Fibroblast of peridontal ligament (primary cell): ENCODE data around the gene SNUPN.
A peak's percentile ranks its signal among the peaks of the same experiment; 100 is the strongest.
"Not testable (repeated sequence)": the region's sequence is repeated elsewhere in the genome, so short reads cannot be mapped to it uniquely, and the experiment has no call there.

Experiments
- DNase-seq: peaks from one replicate; pipeline ENCODE4 v3.0.0-alpha.2; 2010; ENCODE audit errors: extremely low read depth

The SNUPN gene

DNA sequence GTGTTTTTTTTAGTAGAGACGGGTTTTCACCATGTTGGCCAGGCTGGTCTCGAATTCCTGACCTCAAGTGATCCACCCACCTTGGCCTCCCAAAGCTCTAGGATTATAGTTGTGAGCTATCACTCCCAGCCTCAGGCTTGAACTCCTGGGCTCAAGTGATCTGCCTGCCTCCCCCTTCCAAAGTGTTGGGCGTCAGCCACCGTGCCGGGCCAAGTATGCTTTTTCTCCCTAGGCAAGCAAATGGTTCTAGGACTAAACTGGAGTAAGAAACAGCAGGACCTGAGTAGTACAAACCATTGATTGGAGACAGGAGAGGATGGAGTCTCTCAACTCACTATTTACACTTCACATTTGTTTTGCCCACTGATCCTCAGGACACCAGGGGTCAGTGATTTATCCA, 41.8 kb downstream of the SNUPN start:
- no peak for DNase-seq

DNA sequence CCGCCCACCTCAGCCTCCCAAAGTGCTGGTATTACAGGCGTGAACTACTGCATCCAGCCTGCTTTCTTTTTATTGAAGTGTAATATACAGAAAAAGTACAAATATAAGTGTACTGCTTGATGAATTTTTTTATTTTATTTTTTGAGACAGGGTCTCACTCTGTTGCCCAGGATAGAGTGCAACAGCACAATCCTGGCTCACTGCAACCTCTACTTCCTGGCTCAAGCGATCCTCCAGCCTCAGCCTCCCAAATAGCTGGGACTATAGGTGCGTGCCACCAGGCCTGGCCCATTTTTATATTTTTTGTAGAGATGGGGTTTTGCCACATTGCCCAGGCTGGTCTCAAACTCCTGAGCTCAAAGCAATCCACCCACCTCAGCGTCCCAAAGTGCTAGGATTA, 42.6 kb downstream of the SNUPN start:
- not testable (repeated sequence) for DNase-seq

DNA sequence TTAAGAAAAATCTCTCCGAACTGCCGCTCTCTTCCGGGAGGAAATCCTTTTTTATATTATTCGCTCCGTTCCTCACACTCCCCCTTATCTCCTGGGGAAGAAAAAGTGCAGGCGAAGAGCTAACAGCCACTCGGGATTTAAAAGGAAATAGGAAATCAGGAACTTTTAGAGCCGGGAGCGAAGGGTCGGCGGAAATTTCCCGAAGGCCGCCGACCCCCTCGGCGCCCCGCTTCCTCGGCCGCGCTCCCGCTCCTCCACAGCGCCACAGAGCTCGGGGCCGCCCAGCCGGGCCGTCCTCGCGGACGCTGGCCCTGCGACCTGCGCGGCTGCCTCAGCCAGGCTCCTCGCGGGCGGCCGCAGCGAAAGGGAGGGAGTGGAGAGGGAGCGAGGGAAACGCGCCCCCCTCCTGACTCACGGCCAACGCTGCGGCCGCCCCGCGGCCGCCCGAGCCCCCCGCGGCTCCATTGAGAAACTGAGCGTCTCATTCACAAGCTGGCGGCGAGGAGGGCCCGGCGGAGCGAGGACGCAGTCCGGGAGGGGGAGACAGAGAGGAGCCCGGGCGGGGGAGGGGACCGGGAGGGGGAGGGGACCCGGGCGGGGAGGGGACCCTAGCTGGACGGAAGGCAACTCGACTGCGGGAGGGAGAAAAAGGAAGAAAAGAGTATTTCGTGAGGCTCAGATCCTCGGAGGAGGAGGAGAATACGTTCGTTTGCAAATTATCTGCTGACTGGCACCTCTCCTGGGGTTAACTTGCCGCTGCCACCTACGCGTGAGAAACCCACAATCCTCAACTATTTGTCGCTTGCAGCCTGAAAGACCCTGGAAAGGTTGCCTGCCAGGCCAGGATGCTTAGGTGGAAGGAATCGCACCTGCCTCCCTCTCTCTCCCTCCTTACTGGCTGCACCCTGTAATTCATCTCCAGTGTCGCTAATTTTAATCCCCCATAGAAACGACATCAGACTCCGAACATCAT, 46.3 kb downstream of the SNUPN start, which contains the start of gene PTPN9:
Gene PTPN9, minus strand, starts transcription at position 368 of the 973 bp plus-strand sequence. CDS start 539 bp downstream, outside the sequence.
- DNase-seq, result peak; percentile 74

DNA sequence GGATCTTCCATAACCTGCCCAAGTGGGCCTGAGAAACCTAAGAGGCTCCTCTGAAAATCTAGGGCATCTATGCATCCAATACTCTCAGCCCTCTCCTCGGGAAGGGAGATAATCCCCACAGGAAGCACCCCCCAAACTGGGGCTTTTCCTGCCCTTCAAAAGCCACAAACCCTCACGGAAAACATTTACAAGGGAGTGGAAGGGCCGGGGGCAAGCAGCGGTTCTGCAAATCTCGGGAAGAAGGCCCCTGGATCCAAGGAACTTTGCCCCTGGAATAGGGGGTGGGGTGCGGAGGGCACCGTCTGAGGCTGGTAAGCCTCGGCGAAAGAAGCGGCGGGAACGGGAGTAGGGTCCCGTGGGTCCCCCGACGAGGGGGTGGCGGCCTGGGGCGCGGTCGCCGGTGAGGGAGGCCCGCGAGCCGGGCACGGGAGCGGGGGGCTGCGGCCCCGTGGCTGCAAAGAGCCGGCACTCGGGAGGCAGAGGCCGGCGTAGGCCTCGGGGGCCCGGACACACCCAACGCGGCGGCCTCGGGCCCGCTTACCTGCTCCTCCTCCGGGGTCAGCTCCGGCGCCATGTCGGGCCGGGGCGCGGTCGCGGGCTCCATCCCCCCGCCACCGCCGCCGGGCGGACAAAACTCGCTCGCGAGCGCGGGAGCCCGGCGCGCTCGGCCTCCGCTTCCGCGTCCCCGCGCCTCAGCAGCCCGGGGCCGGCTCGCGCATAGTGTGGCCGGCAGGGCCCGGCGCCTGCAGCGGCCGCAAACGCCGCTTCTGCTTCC, 47.2 kb downstream of the SNUPN start:
- no peak for DNase-seq

- DNase-seq, result peak; percentile 28
These were observed 47.9 kb downstream of the SNUPN start for GRCh38 chr15:75577401-75578172.

- no peak for DNase-seq
These were observed 51.7 kb downstream of the SNUPN start for GRCh38 chr15:75573648-75574384.

DNA sequence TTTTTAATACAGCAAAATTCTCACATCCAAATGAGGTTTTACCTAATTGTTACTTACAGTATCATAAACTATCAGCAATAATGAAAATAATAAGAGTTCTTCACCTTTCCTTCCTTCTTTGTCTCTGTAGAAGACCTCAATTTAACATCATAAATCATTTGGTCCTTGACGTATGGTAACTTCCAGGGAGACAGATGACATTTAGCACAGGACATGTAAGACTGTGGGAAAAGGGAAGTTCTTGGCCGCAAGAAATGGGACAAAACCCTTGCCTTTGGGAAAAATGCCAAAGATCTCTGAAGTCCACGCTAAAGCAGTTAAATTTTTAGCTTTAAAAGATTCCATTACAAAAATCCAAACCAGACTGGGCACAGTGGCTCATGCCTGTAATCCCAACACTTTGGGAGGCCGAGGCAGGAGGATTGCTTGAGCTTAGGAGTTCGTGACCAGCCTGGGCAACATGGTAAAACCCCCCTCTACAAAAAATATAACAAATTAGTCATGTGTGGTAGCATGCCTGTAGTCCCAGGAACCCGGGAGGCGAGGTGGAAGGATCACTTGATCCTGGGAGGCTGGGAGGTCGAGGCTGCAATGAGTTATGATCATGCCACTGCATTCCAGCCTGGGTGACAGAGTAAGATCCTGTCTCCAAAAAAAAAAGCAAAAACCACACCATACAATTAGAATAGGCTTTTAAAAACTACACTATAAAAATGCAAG, 55.2 kb downstream of the SNUPN start:
- DNase-seq, result peak; percentile 31

DNA sequence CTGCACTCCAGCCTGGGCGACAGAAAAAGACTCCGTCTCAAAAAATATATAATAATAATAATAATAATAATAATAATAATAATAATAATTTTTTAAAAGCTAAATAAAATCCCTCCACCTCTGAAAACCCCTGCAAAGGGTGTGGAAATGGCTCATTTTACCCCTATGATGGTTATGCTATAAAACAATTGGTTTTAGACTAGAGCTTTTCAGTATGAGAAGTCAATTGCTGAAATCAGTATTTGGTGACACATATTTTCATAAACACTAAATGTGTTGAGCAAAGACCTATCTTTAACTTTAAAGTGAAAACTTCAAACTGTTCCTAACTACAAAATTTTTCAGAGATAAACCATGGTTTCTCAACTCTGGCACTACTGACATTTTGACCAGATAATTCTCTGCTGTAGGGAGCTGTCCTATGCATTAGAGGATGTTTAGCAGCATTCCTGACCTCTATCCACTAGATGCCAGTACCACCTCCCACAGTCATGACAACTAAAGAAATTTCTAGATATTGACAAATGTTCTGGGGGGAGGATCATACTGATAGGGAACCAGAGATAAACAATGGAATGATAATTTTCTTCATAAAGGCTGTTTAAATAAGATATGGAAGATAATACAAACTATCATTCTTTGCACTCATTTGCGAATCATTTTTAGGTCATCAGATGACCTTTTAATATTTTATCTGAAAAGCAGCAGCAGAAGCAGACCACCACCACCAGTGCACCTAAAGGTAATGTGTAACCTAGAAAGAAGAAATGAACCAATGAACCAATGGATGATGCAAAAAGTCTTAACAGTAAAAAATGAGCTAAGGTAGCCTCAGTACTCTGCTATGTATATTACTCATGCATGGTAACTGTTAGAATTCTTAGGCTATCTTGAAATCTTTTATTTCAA, 60.2 kb downstream of the SNUPN start:
- DNase-seq, result peak; percentile 39

DNA sequence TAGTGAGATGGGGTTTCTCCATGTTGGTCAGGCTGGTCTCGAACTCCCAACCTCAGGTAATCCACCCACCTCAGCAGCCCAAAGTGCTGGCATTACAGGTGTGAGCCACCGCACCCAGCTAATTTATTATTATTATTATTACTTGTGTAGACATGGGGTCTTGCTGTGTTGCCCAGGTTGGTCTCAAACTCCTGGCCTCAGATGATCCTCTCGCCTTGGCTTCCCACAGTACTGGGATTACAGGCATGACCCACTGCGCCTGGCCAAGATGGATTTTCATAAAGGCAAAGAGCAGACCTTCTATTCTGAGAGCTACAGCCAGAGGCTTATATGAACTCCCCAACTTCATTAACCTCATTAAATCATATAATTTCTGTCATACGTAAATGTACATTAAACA, 63.6 kb downstream of the SNUPN start:
- no peak for DNase-seq

DNA sequence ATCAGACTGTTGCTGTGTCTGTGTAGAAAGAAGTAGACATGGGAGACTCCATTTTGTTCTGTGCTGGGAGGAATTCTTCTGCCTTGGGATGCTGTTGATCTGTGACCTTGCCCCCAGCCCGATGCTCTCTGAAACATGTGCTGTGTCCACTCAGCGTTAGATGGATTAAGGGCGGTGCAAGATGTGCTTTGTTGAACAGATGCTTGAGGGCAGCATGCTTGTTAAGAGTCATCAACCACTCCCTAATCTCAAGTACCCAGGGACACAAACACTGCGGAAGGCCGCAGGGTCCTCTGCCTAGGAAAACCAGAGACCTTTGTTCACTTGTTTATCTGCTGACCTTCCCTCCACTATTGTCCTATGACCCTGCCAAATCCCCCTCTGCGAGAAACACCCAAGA, 66.2 kb downstream of the SNUPN start:
- not testable (repeated sequence) for DNase-seq

GRCh38 chr15:75558955-75559354, 66.6 kb downstream of the SNUPN start:
- not testable (repeated sequence) for DNase-seq

DNA sequence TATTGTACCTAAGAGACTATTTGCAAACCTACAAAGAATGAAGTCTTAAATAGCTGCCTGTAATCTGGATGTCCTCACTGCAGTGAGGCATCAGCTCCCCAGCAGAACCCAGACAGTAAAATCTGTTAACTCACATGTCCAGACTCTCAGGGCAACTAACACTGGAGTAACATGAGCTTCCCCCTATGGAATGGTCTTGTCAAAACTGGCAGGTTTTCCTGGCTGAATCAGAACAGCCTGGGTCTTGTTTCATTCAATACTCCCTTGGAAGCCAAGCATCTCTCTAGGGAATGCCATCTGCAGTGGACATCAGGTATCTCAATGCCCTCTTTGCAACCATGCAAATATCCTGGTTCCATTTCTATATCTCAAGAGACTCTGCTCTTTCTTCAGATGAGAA, 70.8 kb downstream of the SNUPN start:
- DNase-seq, result peak; percentile 86

DNA sequence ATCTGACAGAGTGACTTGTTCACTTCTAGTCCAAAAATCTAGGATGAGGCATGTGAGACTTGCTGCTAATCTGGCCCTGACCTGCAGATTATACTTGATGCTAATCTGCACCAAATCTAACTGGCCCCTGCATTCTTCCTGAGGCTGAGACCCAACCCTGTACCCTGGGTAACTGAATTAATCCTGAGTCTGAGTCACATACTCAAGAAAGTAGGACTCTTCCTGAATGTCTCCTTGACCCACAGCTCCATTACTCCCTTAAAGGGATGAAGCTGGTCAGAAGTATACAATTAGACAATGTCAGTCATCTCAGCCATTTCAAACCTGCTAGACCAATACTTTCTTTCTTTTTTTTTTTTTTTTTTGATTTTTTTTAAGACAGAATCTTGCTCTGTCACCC, 71.9 kb downstream of the SNUPN start:
- no peak for DNase-seq

DNA sequence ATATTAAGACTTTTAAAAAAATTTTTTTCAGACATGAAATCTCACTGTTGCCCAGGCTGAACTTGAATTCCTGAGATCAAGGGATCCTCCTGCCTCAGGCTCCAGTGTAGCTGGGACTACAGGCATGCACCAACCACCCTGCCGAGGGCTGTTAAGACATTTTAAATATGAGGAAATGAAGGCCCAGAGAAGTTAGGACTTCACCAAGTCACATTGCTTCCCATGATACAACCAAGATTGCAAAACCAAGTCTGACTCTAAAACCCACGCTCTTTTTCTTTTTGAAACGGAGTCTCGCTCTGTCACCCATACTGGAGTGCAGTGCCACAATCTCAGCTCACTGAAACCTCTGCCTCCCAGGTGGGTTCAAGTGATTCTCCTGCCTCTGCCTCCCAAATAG, 74.4 kb downstream of the SNUPN start:
- DNase-seq, result no peak
